ENCODE measurements around the gene ARL5C.

The ARL5C gene

GRCh38 chr17:39212841-39213480 is 47.0 kb upstream of the ARL5C start:
- Histone ChIP-seq H3K27ac (ENCODE audit: extremely low read depth, low read depth, low read length) (no peak overlapping the region), H3K4me3 (ENCODE audit: low read depth, low read length) (no peak overlapping the region), H3K4me1 (ENCODE audit: control insufficient read depth, insufficient read depth, low read length) (peaks cover 16% of the 10 kb centered on the region), H3K36me3 (ENCODE audit: control insufficient read depth in 2 of 2, insufficient read depth in 1 of 2, low read length in 2 of 2) (no peaks in the 10 kb centered on the region), H3K9me3 (ENCODE audit: control insufficient read depth, insufficient read depth, low read depth, low read length) (no peaks in the 10 kb centered on the region)
- CTCF ChIA-PET: interaction anchor here (0.6 to 18.9 kb wide), 2 partner anchors 10 to 27 kb away, joined by 3 to 733 read pairs; no protein-coding TSS in a partner anchor
- TF ChIP-seq ZFHX2 (tag by site-specific recombination; conservative IDR thresholded peaks at IDR 0.05): peak; percentile 52
- TF ChIP-seq ZBTB1 (tag by site-specific recombination; IDR thresholded peaks at IDR 0.05): no peak
- TF ChIP-seq EGR2 (tag by site-specific recombination; IDR thresholded peaks at IDR 0.05; ENCODE audit: low read depth): peak; percentile 57
- POLR2A ChIA-PET: interaction anchor here (0.9 to 2.4 kb wide), 2 partner anchors 13 kb away, joined by 5 to 6 read pairs; partner anchors contain the start of genes RPL19 and STAC2

GRCh38 chr17:39212195-39212810 is 46.3 kb upstream of the ARL5C start:
- ChIA-PET POLR2A (interaction anchor here (0.8 to 2.4 kb wide), 2 partner anchors 12 to 13 kb away, joined by 3 to 6 read pairs; partner anchors contain the start of genes RPL19 and STAC2), CTCF (interaction anchor here (0.6 to 18.9 kb wide), 2 partner anchors 28 to 157 kb away, joined by 3 to 733 read pairs; no protein-coding TSS in a partner anchor)
- Histone ChIP-seq H3K27ac (ENCODE audit: extremely low read depth, low read depth, low read length) (no peak overlapping the region), H3K4me3 (ENCODE audit: low read depth, low read length) (no peak overlapping the region), H3K36me3 (ENCODE audit: control insufficient read depth in 2 of 2, insufficient read depth in 1 of 2, low read length in 2 of 2) (no peaks in the 10 kb centered on the region), H3K9me3 (ENCODE audit: control insufficient read depth, insufficient read depth, low read depth, low read length) (no peaks in the 10 kb centered on the region), H3K4me1 (ENCODE audit: control insufficient read depth, insufficient read depth, low read length) (peaks cover 16% of the 10 kb centered on the region)
- TF ChIP-seq GLIS1 (tag by site-specific recombination; IDR thresholded peaks at IDR 0.05) (0 out of 2 replicates have a peak, but pooled peaks have one; percentile 18), PATZ1 (tag by site-specific recombination; IDR thresholded peaks at IDR 0.05) (0 out of 2 replicates have a peak, but pooled peaks have one; percentile 10), CTCF (tag by site-specific recombination; IDR thresholded peaks at IDR 0.05) (no peak), ZFP37 (tag by site-specific recombination; IDR thresholded peaks at IDR 0.05) (no peak), ZNF121 (tag by site-specific recombination; IDR thresholded peaks at IDR 0.05) (no peak), ZNF580 (tag by site-specific recombination; IDR thresholded peaks at IDR 0.05) (no peak), GLIS2 (tag by site-specific recombination; IDR thresholded peaks at IDR 0.05) (peak; percentile 48; the same call in 1 of the 2 replicates)

GRCh38 chr17:39210093-39210434 is 44.1 kb upstream of the ARL5C start:
- H3K36me3 ChIP-seq (ENCODE audit: control insufficient read depth in 2 of 2, insufficient read depth in 1 of 2, low read length in 2 of 2): peaks cover 0 to 2% of the 10 kb centered on the region in 2 experiments; a peak in 2 of 3 replicates
- POLR2A ChIA-PET: interaction anchor here (1.8 to 2.9 kb wide), 2 partner anchors 10 to 28 kb away, joined by 5 to 22 read pairs; partner anchors contain the start of gene RPL19
- CTCF ChIA-PET: interaction anchor here (0.7 to 18.9 kb wide), 5 partner anchors 11 to 338 kb away, joined by 3 to 733 read pairs (median 4); no protein-coding TSS in a partner anchor
- H3K4me3 ChIP-seq (ENCODE audit: low read depth, low read length): peak overlapping the region; percentile 13
- peaks cover 16% of the 10 kb centered on the region for H3K4me1 ChIP-seq (ENCODE audit: control insufficient read depth, insufficient read depth, low read length)
- no peaks in the 10 kb centered on the region for H3K9me3 ChIP-seq (ENCODE audit: control insufficient read depth, insufficient read depth, low read depth, low read length)
- TF ChIP-seq ZFHX2 (tag by site-specific recombination; conservative IDR thresholded peaks at IDR 0.05) (peak; percentile 6; the same call in 1 of the 2 replicates), ZBTB21 (tag by site-specific recombination; IDR thresholded peaks at IDR 0.05) (peak; percentile 6; the same call in 1 of the 2 replicates), HIC1 (tag by site-specific recombination; IDR thresholded peaks at IDR 0.05) (peak; percentile 1; the same call in 1 of the 2 replicates), ZBTB26 (tag by site-specific recombination; optimal IDR thresholded peaks at IDR 0.05) (no peak), ZNF292 (tag by site-specific recombination; IDR thresholded peaks at IDR 0.05; ENCODE audit: borderline replicate concordance, low read depth) (no peak), ZNF335 (tag by site-specific recombination; conservative IDR thresholded peaks at IDR 0.05) (peak; percentile 26; the same call in 1 of the 2 replicates), ZNF423 (tag by site-specific recombination; IDR thresholded peaks at IDR 0.05) (peak; percentile 57; the same call in 1 of the 2 replicates)
- H3K27ac ChIP-seq (ENCODE audit: extremely low read depth, low read depth, low read length): peak overlapping the region; percentile 28; the same call in 1 of the 2 replicates
